HG02943 (cell line): ENCODE results near the gene PDLIM5.
"Not testable (repeated sequence)": the region's sequence is repeated elsewhere in the genome, so short reads cannot be mapped to it uniquely, and the experiment has no call there.

Source experiments
- ATAC-seq: cut with Tn5 transposase; IDR thresholded peaks from one replicate; pipeline ENCODE4 v1.9.1; 2021; ENCODE audit warnings: mild to moderate bottlenecking, low read depth, moderate library complexity; ENCODE audit not compliant: unreplicated experiment

Gene PDLIM5

DNA sequence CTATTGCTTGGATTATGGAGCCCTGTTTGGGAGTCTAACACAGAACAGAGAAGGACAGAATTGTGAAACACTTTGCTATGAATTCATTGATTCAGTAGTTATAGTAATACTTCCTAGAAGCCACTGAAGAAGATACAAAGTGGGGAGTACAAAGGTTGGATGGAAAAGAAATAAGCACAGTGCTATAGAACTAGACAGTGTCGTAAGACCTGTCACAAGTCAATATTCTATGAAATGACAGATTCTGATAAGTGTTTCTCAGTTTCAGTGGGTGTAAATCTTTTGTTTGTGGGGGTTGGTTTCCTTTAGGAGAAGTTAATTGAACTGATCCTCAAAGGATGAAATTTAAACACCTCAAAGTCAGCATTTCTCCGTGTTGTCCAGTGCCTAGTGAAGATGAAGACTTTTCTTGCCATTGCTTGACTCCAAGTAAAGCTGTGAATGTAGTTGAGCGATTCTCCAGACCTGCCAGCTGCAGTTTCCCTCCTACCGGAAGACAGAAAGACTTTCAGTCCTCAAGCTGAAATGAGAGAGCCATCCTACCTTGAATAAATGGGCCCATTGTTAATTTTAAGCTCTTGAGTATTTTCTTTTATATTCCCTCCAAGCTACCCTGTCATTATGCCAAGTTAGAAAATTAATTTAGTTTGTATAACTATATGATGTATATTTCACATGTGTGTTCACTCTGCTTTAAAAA, 7.9 kb downstream of the PDLIM5 start:
- no peak for ATAC-seq

DNA sequence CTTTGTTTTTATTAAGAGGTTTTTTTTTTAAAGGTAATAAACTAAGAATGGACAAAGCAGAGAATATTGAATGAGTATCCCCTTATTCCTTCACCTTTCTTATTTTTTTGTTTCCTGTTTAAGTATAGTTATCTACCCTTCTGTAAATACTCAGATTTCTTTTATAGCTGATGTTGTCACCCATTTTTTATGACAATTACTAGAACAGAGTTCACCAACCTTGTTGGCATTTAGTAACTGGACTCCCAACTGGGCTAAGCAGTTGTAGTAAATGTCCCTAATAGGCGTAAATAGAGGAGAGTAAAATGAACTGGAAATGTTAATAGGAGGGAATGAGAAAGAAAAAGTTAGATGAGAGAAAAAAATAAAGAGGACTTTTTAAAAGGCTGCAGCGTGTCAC, 9.8 kb downstream of the PDLIM5 start:
- ATAC-seq = no peak

DNA sequence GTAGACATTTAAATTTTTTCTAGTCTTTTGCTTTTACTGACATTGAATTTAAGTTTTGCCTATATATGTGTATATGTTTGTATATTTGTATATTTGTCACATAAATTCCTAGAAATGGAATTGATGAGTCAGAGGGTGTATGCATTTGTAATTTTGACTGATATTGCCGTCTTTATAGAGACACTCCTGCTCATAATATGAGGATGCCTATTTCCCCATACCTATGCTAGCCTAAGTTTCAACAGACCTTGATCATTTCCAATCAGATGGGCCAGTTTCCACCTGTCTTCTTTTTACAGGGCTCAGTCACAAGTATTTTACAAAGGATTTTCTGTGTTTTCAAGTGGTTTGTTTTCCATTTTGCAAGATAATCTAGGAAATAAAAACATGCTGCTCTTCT, 10.8 kb downstream of the PDLIM5 start:
- no peak for ATAC-seq

DNA sequence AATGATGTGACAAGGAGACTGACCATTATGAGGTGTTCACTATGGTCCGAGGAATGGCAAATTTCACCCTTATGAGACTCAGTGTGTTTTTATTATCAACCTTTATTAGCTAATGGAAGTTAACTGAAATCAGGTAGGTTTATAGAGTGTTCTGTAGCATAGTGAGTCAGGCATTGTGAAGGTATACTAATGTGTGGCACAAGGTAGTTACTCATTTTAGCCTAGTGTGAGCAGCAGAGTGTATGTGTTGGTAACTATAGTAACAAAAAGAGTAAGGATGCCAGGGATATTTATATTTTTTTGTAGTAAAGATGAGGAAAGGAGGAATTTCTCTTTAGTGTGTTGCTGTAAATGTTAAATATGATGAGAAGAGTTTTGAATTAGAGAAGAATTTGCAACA, 12.0 kb downstream of the PDLIM5 start:
- no peak for ATAC-seq

DNA sequence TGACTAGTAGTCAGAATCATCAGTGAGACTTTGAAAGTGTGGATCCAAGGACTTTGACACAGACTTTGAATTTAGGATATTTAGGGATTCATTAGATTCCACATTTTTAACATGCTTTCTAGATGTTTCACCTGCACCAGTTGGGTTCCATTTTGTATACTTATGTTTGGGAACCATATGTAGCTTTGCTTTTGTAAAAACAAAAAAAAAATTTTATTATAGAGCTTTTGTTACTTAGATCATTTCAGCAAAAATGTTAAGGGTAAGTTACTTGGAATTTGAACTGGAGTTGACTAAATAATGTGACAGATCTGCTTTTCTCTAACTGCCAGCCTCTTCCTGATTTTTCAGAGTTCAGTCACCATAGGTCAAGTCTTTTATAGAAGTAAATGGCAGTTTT, 14.6 kb downstream of the PDLIM5 start:
- ATAC-seq = no peak

DNA sequence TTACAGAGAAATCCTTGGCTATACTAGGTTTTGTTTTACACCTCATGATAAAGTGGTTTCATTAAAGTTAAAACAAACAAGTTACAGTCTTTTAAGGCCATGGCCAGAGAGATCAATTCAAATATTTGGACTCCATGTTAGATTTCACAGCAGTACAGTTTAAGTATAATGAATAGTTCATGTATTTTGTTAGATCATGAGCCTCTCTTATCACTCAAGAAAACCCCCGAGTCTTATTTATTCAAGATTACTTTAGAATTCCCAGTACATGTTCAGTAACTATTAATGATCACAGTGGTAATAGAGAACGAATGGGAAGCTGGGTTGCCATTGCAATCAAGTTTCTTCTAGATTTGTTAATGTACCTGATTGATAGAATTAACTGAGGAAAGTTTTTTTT, 15.2 kb downstream of the PDLIM5 start:
- no peak for ATAC-seq

DNA sequence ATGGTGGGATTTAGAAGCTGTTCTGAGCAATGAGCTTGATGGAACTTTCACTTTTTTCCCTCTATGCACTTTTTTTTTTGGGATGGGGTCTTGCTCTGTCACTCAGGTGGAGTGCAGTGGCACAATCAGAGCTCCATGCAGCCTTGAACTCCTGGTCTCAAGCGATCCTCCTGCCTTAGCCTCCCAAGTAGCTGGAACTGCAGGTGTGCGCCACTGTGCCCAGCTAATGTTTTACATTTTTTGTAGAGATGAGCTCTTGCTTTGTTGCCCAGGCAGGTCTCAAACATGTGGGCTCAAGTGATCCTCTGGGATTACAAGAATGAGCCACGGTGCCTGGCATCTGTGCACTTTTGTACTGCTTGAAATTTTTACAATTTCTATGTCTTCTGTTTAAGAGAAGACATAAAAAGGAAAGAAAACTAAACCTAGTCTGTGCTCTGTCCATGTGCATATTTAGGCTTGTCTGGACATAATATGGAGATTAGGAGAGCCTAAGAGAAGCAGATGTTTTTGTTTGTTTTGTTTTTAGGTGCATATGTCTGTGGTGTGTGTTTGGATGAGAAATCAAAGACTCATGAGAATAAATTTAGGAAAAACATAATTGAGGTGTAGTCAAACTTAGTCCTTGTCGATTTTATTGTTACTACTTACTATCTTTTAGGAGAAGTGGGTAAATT, 16.5 kb downstream of the PDLIM5 start:
- no peak for ATAC-seq

DNA sequence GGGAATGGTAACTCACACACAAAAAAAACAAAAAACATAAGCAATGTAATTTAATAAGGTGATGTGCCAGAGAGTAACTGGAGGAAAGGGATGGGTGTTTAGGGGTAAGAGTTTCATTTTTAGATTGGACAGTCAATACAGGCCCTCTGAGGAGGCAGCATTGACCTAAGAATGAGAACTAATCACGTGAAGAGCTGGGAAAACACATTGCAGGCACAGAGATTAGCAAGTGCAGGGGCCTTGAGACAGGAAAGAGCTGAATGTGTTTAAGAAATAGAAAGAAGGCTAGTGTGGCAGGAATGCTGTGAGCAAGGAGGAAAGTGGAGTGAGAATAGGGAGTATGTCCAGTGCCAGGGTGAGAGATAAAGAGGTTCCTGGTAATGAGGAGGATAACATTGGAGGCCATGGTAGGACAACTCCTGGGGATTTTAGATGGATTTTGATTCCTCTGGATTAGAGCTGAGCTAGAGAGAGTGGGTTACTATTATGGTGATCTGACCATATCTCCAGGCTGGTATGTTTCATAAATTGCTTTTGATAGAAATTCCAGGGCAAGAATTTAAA, 17.6 kb downstream of the PDLIM5 start:
- no peak for ATAC-seq

DNA sequence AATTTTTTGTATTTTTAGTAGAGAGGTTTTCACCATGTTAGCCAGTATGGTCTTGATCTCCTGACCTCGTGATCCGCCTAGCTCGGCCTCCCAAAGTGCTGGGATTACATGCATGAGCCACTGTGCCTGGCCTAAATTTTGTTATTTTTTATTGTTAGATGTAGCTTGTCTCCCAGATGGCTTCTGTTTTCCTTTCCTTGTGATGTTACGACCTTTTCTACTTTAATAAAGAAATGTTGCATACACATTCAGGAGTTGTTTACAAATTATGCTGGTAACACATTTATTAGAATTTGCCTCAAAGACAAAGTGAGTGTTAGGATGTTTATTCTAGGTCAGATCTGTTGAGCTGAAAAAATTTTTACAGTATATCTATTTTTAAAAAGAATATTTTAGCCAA, 18.4 kb downstream of the PDLIM5 start:
- no peak for ATAC-seq

DNA sequence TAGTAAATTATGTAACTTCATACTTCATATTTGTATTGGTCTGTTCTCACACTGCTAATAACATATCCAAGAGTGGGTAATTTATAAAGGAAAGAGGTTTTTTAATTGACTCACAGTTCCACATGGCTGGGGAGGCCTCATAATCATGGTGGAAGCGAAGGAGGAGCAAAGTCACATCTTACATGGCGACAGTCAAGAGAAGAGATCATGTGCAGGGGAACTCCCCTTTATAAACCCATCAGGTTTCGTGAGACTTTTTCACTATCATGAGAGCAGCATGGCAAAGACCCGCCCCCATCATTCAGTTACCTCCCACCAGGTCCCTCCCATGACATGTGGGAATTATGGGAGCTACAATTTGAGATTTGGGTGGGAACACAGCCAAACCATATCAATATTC, 19.0 kb downstream of the PDLIM5 start:
- ATAC-seq = not testable (repeated sequence)

DNA sequence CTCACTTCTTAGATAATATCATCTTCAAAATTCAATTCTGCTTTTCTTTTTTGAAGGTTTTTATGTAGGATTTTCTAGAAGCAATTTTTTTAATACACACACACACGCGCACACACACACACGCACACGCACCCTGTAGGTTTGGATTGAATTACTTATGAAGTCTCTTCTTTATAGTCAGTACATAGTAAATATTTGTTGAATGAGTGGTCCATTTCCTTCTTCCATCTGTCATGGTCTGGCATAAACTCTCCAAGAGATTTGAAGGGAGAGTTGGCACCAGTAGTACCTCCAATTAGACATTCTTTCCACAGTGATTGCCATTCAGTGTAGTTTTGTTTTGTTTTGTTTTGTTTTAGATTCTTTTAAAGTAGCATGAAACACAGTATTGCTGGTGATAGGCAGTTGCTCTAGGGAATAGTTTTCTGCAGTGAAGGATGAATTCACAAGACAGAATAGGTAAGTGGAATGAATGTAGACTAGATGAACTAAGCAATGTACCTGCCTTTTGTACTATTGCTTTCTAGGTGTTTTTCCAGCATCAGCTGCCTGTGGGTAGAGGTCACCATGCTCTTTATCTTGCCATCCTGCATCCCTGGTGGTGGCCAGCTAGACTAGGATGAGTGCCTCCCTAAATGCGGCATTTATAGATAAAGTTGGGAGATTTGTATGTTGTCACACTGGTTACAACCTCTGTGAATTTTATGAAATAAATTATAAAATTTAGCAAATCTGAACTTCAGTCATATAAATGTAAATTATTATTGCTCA, 20.5 kb downstream of the PDLIM5 start:
- no peak for ATAC-seq

DNA sequence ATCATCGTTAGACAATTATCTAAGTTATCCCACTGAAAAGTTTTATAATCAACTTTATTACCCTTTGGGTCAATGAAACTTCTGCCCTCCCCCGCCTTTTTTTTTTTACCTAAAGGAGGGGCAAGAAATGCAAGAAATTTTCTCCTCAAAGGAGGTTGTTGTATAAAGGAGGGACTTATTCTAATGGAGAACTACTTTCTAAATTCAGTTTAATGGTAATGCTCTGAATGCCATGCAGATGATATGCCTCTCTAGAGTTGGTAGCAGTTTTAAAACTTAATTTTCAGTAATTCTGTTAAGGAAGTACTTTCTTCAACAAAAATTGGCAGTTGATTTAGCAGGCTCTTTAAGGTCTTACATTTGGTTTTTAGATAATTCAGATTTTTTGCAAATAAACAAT, 23.3 kb downstream of the PDLIM5 start:
- no peak for ATAC-seq

DNA sequence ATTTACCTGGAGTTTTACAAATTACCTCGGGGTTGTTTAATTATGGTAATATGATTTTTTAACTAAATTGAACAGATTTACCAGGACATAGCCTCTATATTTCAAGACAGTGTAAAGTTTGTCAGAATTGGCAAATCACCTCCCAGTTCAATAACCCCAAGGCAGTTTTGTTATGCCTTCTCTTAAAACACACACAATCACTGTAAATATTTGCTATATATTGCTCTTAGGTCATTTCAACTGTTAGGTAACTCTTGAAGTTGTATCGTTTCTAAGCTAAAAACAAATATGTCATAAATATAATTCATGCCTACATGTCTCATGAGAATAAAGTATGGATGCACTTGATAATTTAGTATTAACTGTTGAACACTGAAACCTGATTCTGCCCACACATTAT, 24.1 kb downstream of the PDLIM5 start:
- ATAC-seq = no peak

DNA sequence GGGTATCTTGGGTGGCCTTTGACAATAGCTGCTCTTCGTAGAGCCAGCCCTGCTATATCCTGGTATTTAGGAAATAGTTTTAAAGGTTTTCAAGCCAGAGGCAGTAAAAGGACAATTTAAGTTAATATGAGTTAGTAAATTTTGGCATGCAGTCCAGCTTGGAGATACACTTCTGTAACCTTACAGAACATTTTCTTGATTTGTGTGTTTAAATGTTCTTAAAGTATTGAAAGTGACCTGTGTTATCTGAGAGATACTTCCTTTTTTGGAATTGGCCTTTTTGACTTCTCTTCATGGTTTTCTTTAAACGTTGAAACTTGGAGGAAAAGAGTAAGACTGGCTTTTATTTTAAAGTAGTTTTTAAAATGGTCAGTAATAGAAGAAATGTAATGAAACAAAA, 25.5 kb downstream of the PDLIM5 start:
- no peak for ATAC-seq

DNA sequence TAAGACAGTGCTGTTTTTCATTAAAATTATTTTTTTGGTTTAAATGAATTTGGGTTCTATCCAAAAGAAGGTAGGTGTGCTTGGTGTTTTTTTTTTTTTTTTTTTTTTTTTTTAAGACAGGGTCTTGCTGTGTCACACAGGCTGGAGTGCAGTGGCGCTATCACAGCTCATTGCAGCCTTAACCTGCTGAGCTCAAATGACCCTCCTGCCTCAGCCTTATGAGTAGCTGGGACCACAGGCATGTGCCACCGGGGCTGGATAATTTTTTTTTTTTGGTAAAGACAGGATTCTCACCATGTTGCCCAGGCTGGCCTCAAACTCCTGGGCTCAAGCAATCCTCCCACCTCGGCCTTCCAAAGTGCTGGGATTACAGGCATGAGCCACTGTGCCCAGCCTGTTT, 27.1 kb downstream of the PDLIM5 start:
- not testable (repeated sequence) for ATAC-seq

DNA sequence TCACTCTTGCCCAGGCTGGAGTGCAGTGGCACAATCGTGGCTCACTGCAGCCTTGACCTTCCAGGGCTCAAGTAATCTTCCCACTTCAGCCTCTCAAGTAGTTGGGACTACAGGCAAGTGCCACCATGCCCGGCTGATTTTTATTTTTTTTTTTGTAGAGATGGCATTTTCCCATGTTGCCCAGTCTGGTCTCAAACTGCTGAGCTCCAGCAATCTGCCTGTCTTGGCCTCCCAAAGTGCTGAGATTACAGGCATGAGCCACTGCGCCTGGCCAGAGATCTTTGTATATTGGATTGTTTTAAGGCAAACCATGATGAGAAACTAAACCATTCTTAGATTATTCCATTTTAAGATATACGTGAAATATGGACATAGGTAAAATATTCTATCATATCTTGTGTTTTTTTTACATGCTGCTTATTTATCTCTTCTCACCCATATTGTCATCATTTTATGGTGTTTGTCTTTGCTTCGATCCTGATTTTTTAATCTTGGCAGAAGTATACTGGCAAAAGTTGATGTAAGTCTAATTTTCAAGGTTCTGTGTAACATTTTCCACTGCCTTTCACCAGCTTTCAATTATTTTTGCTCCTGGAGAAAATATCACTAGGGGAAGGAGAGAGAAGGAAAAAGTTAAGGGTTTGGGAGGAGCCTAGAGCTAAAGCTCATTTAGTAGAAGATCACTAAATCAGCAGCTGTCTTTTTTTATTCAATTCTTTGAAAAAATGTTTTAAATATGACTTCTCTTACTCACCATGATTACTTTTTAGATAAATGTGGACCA, 27.8 kb downstream of the PDLIM5 start:
- ATAC-seq = no peak

DNA sequence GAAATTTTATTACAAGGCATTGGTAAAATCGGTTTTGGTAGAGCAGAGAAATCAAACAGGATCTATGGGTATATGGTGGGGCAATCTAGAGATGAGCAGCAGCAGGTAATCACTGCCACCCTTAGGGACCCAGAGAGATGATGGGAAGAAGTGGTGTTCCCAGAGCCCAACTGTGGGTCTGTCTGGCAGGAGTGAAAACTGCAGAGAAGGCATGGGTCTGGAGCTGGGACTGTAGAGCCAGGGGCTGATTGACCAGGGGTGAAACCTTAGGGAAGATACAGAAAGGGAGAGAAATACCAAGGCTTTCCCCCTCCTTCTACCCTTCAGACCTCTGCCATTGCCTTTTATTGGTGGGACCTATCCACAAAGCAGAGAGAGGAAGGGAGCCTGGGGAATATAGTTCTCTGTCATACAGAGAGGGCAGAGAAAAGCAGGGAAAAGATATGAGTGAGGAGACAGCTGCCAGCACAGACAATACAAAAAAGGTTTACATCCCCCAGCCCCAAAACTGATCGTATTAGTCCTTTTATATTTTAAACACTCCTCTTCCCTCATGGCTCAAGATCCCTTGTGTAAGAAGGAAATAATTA, 28.7 kb downstream of the PDLIM5 start:
- ATAC-seq = no peak

DNA sequence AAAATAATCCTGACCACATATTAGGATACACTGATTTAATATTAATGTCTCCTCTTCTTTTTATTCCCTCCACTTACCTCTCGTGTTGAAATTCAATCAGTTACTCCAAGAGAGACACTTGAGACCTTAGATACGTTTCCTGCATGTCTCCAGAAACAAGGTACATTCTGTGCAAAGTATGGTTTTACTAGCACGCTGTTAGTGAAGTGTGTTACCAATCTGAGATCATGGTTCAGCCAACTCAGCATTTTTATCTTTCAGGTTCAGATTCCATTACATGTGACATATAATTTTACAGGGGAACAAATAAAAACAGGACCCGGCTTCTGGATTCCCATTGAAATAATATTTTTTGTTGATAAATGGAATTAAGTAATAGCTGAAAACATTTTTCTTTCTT, 32.2 kb downstream of the PDLIM5 start:
- ATAC-seq = no peak

DNA sequence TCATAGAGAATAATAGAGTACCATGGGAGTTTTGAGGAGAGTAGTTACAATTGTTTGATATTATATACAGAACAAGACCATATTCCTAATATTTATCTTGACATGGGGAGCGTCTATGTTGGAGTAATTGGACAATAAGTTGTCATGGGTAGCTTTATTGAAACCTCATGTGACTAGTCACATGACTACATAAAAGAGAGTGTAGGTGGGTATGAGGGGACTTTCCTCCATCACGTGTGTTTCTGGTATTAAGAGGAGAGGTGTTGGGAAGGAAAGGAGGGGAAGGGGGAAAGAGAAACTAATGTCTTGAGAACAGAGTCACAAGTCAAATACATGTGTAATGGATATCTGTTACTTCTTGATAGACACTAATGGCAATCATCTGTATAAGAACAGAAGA, 33.1 kb downstream of the PDLIM5 start:
- no peak for ATAC-seq

DNA sequence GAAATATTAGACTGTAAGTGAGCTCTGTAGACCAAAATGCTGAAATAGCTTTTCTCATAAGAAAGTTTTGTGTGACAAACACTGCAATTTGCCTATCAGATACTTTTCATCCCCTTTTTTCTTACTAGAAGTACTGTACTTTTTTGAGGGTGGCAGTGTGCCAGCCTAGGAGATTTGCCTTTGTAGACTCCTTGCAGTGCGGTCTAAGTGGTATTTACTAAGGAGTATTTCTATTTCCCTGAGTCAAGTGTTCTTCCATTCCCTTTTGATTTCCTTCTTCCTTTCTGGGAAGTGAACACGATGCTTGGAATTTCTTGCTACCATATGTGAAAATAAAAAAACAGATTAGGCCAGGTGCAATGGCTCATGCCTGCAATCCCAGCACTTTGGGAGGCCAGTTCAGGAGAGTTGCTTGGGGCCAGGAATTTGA, 34.6 kb downstream of the PDLIM5 start:
- no peak for ATAC-seq
